NCI-H2227 treated with DMSO at 0.1 percent for 48 hours (cell line): ENCODE results near the gene VASH1.
"Not testable (repeated sequence)": the region's sequence is repeated elsewhere in the genome, so short reads cannot be mapped to it uniquely, and the experiment has no call there.

Source experiments
- DNase-seq: peaks from one replicate; lab custom pipeline; 2025; lab: John Stamatoyannopoulos, UW

The VASH1 gene

GRCh38 chr14:76761136-76761959 is at the start of gene VASH1:
Gene VASH1 (plus strand): TSS chr14:76761468. CDS start chr14:76762822, 1,354 bp downstream.
- DNase-seq, result peak; percentile 54

- DNase-seq, result no peak
Observed at GRCh38 chr14:76713121-76713520, 48.1 kb upstream of the VASH1 start.

- no peak for DNase-seq
Observed at GRCh38 chr14:76714470-76714869, 46.8 kb upstream of the VASH1 start.

- DNase-seq, result no peak
Observed at GRCh38 chr14:76715101-76715500, 46.2 kb upstream of the VASH1 start.

- DNase-seq, result peak; percentile 54
Observed at GRCh38 chr14:76715511-76716081, 45.7 kb upstream of the VASH1 start.

GRCh38 chr14:76716285-76716684 is 45.0 kb upstream of the VASH1 start:
- no peak for DNase-seq

- DNase-seq, result no peak
Observed at GRCh38 chr14:76717508-76718290, 43.6 kb upstream of the VASH1 start.

- no peak for DNase-seq
Observed at GRCh38 chr14:76718306-76719040, 42.8 kb upstream of the VASH1 start.

GRCh38 chr14:76719666-76720065 is 41.6 kb upstream of the VASH1 start:
- no peak for DNase-seq

GRCh38 chr14:76720382-76720813 is 40.9 kb upstream of the VASH1 start:
- peak; percentile 4 for DNase-seq

- DNase-seq, result not testable (repeated sequence)
Observed at GRCh38 chr14:76721506-76721905, 39.8 kb upstream of the VASH1 start.

- no peak for DNase-seq
Observed at GRCh38 chr14:76724651-76725550, 36.4 kb upstream of the VASH1 start.

GRCh38 chr14:76726551-76726970 is 34.7 kb upstream of the VASH1 start:
- DNase-seq, result no peak

GRCh38 chr14:76727384-76727783 is 33.9 kb upstream of the VASH1 start:
- no peak for DNase-seq

- no peak for DNase-seq
Observed at GRCh38 chr14:76727901-76728300, 33.4 kb upstream of the VASH1 start.

- no peak for DNase-seq
Observed at GRCh38 chr14:76729258-76729657, 32.0 kb upstream of the VASH1 start.

- no peak for DNase-seq
Observed at GRCh38 chr14:76729953-76730505, 31.2 kb upstream of the VASH1 start.

- DNase-seq, result not testable (repeated sequence)
Observed at GRCh38 chr14:76734501-76734900, 26.8 kb upstream of the VASH1 start.

GRCh38 chr14:76736514-76736913 is 24.8 kb upstream of the VASH1 start:
- DNase-seq, result no peak

GRCh38 chr14:76741074-76741473 is 20.2 kb upstream of the VASH1 start:
- no peak for DNase-seq

- DNase-seq, result no peak
Observed at GRCh38 chr14:76742185-76742584, 19.1 kb upstream of the VASH1 start.
